ENCODE results near the gene BDKRB2. TPM values are rescaled to one million over a fixed set of nuclear protein-coding genes. Genes with fewer than 3 reads are reported as not detected.

BDKRB2 gene
- total RNA-seq (2022; extraction: Qiagen RNA extraction) = 0.80 to 1.4 TPM (median 1.1 TPM) in 5 replicates

GRCh38 chr14:96204151-96205058, at the start of gene BDKRB2:
Gene BDKRB2 (plus strand): TSS chr14:96204839. CDS start chr14:96237108, 32,269 bp downstream.

DNA sequence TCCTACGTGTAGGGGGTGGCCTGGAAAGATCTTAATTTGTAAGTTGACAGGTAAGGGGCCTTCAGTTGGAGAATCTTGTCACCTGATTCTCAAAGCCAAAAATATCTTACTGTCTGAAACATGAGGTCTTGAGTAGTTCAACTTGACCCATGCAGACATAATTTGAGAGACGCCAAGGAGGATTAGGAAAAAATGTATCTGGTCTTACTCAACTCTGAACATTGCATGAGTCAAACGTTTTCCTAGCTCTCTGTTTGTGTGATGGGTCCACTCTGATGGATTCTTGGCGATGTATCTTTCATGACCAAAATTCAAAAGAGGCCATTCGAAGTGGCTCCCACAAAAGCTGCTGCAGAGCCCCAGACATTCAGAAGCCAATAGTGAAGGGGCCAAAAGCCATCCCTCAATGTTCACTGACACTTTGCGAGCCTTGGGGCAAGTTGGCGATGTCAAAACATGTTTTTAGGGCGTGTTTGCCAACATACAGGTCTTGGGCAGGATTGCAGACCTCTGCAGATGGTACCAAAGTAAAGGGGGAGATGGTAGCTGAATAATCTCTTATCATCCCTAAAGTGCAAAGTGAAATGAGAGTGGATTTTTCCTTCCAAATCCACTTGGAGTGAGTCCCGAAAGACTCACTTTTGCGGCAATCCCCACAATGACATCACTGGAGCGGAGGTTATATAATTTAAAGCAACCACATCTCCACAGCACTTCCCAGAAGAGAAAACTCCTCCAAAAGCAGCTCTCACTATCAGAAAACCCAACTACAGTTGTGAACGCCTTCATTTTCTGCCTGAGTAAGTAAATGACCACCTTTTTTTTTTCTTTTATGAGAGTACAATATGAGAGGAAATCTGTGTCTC, 51.1 kb downstream of the BDKRB2 start, which contains the start of gene BDKRB1:
Gene BDKRB1 (plus strand): TSS at position 710 of the 866 bp plus-strand sequence. CDS start 7,473 bp downstream, outside the sequence.

Other genes starting within 250 kb of the BDKRB2 start
- 4.4 to 7.0 TPM (median 5.5 TPM) in 5 replicates for gene C14orf132, start 165.5 kb upstream of the BDKRB2 start, total RNA-seq (2022; extraction: Qiagen RNA extraction)
- gene BDKRB1, start 51.4 kb downstream of the BDKRB2 start, total RNA-seq (2022; extraction: Qiagen RNA extraction) = 0.18 to 0.53 TPM (median 0.48 TPM) in 5 replicates
- 5.0 to 11.1 TPM (median 7.5 TPM) in 5 replicates for gene ATG2B, start 158.5 kb downstream of the BDKRB2 start, total RNA-seq (2022; extraction: Qiagen RNA extraction)
- 19.7 to 25.8 TPM (median 21.9 TPM) in 5 replicates for gene GSKIP, start 158.7 kb downstream of the BDKRB2 start, total RNA-seq (2022; extraction: Qiagen RNA extraction)
- 1.3 to 3.1 TPM (median 2.4 TPM) in 5 replicates for gene AK7, start 187.3 kb downstream of the BDKRB2 start, total RNA-seq (2022; extraction: Qiagen RNA extraction)